ENCODE data around the gene RAB25. TPM values are rescaled to one million over a fixed set of nuclear protein-coding genes. Genes with fewer than 3 reads are reported as not detected.

The RAB25 gene
- total and polyA plus RNA-seq, 8 donors, result 36.7 to 267 (median 192) TPM

- H3K36me3 ChIP-seq, result peaks cover 0 to 29% (median 15%) of the 10 kb centered on the region in 4 donors
- intact Hi-C loops (cut with DNase I; ENCODE audit: low total_unique reads), result no loop called here
- H3K9me3 ChIP-seq, result no peaks in the 10 kb centered on the region
- H3K27ac ChIP-seq, result no peak overlapping the region
- TF ChIP-seq, protein P1, sequence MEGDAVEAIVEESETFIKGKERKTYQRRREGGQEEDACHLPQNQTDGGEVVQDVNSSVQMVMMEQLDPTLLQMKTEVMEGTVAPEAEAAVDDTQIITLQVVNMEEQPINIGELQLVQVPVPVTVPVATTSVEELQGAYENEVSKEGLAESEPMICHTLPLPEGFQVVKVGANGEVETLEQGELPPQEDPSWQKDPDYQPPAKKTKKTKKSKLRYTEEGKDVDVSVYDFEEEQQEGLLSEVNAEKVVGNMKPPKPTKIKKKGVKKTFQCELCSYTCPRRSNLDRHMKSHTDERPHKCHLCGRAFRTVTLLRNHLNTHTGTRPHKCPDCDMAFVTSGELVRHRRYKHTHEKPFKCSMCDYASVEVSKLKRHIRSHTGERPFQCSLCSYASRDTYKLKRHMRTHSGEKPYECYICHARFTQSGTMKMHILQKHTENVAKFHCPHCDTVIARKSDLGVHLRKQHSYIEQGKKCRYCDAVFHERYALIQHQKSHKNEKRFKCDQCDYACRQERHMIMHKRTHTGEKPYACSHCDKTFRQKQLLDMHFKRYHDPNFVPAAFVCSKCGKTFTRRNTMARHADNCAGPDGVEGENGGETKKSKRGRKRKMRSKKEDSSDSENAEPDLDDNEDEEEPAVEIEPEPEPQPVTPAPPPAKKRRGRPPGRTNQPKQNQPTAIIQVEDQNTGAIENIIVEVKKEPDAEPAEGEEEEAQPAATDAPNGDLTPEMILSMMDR (IDR thresholded peaks at IDR 0.05), result no peak
- no peak for TF ChIP-seq EP300 (IDR thresholded peaks at IDR 0.05)
- H3K4me3 ChIP-seq, result no peak overlapping the region
- no peaks in the 10 kb centered on the region for H3K27me3 ChIP-seq
- peaks cover 0 to 22% (median 6%) of the 10 kb centered on the region in 4 donors for H3K4me1 ChIP-seq
- no peak for DNase-seq
- WGBS, 5 donors, result 89 to 100% (median 95%) methylated on average over 2 of the region's 2 CpGs
Measured at GRCh38 chr1:156064615-156065014, 3.7 kb downstream of the RAB25 start.

DNA sequence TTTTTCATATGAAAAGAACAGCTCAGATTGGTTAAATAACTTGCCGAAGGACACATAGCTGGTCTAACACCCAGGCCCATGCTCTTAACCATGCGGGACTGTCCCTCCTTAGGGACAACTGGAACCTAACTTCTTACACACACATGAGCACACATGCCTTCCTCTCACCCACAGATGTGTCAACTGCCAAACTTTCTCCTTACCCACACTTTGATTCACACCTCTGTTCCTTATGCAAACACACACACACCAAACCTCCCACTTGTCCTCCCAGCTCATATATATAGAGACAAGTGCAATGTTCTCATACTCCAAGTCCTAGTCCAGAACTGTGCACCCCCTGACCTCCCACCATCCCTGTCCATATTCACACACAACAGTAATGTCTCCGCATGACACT lies 4.3 kb downstream of the RAB25 start:
- H3K4me1 ChIP-seq, result peaks cover 0 to 22% (median 6%) of the 10 kb centered on the region in 4 donors
- H3K4me3 ChIP-seq, result no peak overlapping the region
- intact Hi-C loops (cut with DNase I; ENCODE audit: low total_unique reads), result no loop called here
- H3K9me3 ChIP-seq, result no peaks in the 10 kb centered on the region
- no peak for DNase-seq
- no peak for TF ChIP-seq EP300 (IDR thresholded peaks at IDR 0.05)
- TF ChIP-seq POLR2A (IDR thresholded peaks at IDR 0.05), result no peak
- TF ChIP-seq, protein P1 (IDR thresholded peaks at IDR 0.05), result no peak
- TF ChIP-seq POLR2AphosphoS5 (IDR thresholded peaks at IDR 0.05), result no peak
- peaks cover 0 to 35% (median 21%) of the 10 kb centered on the region in 4 donors for H3K36me3 ChIP-seq
- peaks cover 0 to 3% (median 0%) of the 10 kb centered on the region in 3 donors for H3K27me3 ChIP-seq
- no peak overlapping the region for H3K27ac ChIP-seq
- WGBS, 5 donors, result 76 to 88% (median 81%) methylated on average over 3 of the region's 3 CpGs

GRCh38 chr1:156065871-156066270 lies 4.9 kb downstream of the RAB25 start:
- TF ChIP-seq POLR2A (IDR thresholded peaks at IDR 0.05) (no peak), EP300 (IDR thresholded peaks at IDR 0.05) (no peak), POLR2AphosphoS5 (IDR thresholded peaks at IDR 0.05) (no peak)
- TF ChIP-seq, protein P1 (IDR thresholded peaks at IDR 0.05), result no peak
- WGBS, 5 donors, result 70 to 81% (median 75%) methylated on average over 16 of the region's 16 CpGs
- Histone ChIP-seq H3K4me3 (no peak overlapping the region), H3K27ac (no peak overlapping the region), H3K36me3 (peaks cover 0 to 42% (median 27%) of the 10 kb centered on the region in 4 donors), H3K27me3 (peaks cover 0 to 7% (median 0%) of the 10 kb centered on the region in 3 donors), H3K4me1 (peaks cover 0 to 22% (median 6%) of the 10 kb centered on the region in 4 donors), H3K9me3 (no peaks in the 10 kb centered on the region)
- DNase-seq, result no peak
- intact Hi-C loops (cut with DNase I; ENCODE audit: low total_unique reads), result no loop called here

DNA sequence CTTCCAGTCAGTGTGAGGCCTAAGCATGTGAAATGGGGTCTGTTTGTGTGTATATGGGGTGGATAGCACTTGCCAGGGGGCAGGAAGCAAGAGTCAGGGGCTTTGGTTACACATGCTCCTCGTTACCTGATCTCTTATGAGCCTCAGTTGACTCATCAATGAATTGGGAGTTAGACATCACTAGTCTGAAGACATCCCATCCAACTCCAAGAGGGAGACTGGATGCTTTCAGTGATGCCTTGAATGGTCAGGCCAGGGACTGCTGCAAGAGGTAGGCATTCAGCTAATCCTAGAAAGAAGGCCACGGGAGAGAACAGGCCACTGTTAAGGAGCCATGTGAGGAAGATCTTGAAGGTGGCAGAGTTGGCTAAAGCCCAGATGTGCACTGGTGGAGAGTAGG lies 6.3 kb downstream of the RAB25 start:
- no peak for DNase-seq
- intact Hi-C loops (cut with DNase I; ENCODE audit: low total_unique reads), result no loop called here
- Histone ChIP-seq H3K27ac (no peak overlapping the region), H3K4me1 (peaks cover 0 to 22% (median 6%) of the 10 kb centered on the region in 4 donors), H3K27me3 (peaks cover 0 to 7% (median 0%) of the 10 kb centered on the region in 3 donors), H3K4me3 (no peak overlapping the region), H3K36me3 (peaks cover 5 to 52% (median 34%) of the 10 kb centered on the region in 4 donors), H3K9me3 (no peaks in the 10 kb centered on the region)
- WGBS, 5 donors, result 74 to 89% (median 80%) methylated on average over 2 of the region's 2 CpGs
- TF ChIP-seq EP300 (IDR thresholded peaks at IDR 0.05) (no peak), POLR2A (IDR thresholded peaks at IDR 0.05) (no peak), POLR2AphosphoS5 (IDR thresholded peaks at IDR 0.05) (no peak)
- TF ChIP-seq, protein P1 (IDR thresholded peaks at IDR 0.05), result no peak
